Muscle layer of duodenum (tissue), 2 donors: ENCODE results near the gene LTA4H.

Source experiments
- H3K27ac ChIP-seq: one replicate; pipeline ENCODE4 v1.7.0; 2013; ENCODE audit warnings: mild to moderate bottlenecking, low read length
- H3K27me3 ChIP-seq: one replicate; pipeline ENCODE4 v1.7.0; 2013; ENCODE audit warnings: low read depth, mild to moderate bottlenecking, control low read depth, low read length
- H3K36me3 ChIP-seq, 2 donors: one replicate each; pipeline ENCODE4 v1.7.0; 2013; ENCODE audit warnings: low read length in 2 of 2, control low read depth in 1 of 2, mild to moderate bottlenecking in 1 of 2; ENCODE audit not compliant: insufficient read depth in 2 of 2, control insufficient read depth in 1 of 2
- H3K4me1 ChIP-seq, 2 donors: one replicate each; pipeline ENCODE4 v1.7.0; 2013; ENCODE audit warnings: low read length in 2 of 2, mild to moderate bottlenecking in 2 of 2, control low read depth in 1 of 2, moderate library complexity in 1 of 2; ENCODE audit not compliant: insufficient read depth in 2 of 2, control insufficient read depth in 1 of 2
- H3K4me3 ChIP-seq, 2 donors: one replicate each; pipeline ENCODE4 v1.7.0; 2013; ENCODE audit warnings: low read length in 2 of 2, low read depth in 1 of 2, mild to moderate bottlenecking in 1 of 2
- H3K9me3 ChIP-seq, 2 donors: one replicate each; pipeline ENCODE4 v1.7.0; 2013; ENCODE audit warnings: low read length in 2 of 2, control low read depth in 1 of 2, mild to moderate bottlenecking in 1 of 2; ENCODE audit not compliant: control insufficient read depth in 1 of 2
- donor health status: healthy.

The LTA4H gene

GRCh38 chr12:96026331-96026730, 9.1 kb downstream of the LTA4H start:
- peaks cover 29 to 37% of the 10 kb centered on the region in 2 donors for H3K36me3 ChIP-seq
- no peaks in the 10 kb centered on the region for H3K27me3 ChIP-seq
- H3K9me3 ChIP-seq: no peaks in the 10 kb centered on the region
- no peaks in the 10 kb centered on the region for H3K4me1 ChIP-seq
- H3K4me3 ChIP-seq: no peak overlapping the region
- H3K27ac ChIP-seq: no peak overlapping the region

DNA sequence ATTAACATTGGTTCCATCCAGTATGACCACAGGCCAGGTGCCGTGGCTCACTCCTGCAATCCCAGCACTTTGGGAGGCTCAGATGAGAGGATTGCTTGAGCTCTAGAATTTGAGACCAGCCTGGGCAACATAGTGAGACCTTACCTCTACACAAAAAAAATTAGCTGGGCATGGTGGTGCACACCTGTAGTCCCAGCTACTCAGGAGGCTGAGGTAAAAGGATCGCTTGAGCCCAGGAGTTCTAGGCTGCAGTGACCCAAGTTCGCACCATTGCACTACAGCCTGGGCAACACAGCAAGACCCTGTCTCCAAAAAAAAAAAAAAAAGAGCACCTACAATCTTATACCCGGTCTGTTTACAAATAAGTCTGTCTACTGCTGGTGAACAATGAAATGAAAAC, 9.9 kb downstream of the LTA4H start:
- Histone ChIP-seq H3K27ac (no peak overlapping the region), H3K27me3 (no peaks in the 10 kb centered on the region), H3K4me1 (no peaks in the 10 kb centered on the region), H3K9me3 (no peaks in the 10 kb centered on the region), H3K4me3 (no peak overlapping the region), H3K36me3 (peaks cover 29 to 44% of the 10 kb centered on the region in 2 donors)

- no peaks in the 10 kb centered on the region for H3K27me3 ChIP-seq
- H3K9me3 ChIP-seq: no peaks in the 10 kb centered on the region
- no peaks in the 10 kb centered on the region for H3K4me1 ChIP-seq
- H3K36me3 ChIP-seq: peaks cover 10 to 52% of the 10 kb centered on the region in 2 donors
- no peak overlapping the region for H3K4me3 ChIP-seq
- no peak overlapping the region for H3K27ac ChIP-seq
Measured at GRCh38 chr12:96020314-96021003, 14.9 kb downstream of the LTA4H start.

- Histone ChIP-seq H3K36me3 (peaks cover 31 to 53% of the 10 kb centered on the region in 2 donors), H3K9me3 (no peaks in the 10 kb centered on the region), H3K4me1 (no peaks in the 10 kb centered on the region), H3K27ac (no peak overlapping the region), H3K27me3 (no peaks in the 10 kb centered on the region), H3K4me3 (no peak overlapping the region)
Measured at GRCh38 chr12:96015672-96016071, 19.7 kb downstream of the LTA4H start.

DNA sequence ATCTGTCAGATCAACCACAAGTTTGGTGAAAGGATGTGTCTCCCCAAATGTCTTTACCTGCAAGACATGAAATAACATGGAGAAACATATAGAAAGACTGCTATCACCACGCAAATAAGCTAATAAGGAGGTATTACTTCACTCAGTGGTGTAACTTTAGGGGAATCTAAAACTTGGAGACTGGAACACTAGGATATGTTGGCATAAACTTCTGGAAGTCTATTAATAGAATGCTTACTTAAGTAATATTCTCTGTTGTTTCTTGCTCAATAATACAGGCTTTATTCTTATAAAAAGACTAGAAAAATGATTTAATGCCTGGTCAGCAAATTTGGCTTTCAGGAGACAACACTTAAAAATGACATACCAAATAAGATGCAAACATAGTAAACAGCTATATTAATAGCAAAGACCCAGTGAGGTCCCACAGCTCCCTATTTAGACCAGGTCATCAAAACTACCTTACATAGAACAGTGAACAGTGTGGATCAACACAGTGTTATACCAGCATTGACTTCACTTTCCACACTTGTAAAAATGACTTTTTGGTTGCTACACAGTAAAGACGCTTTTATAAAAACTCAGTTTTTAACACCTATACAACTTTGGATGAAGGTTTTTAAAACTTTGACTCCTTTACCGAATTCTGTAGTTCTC, 20.3 kb downstream of the LTA4H start:
- Histone ChIP-seq H3K4me1 (no peaks in the 10 kb centered on the region), H3K4me3 (no peak overlapping the region), H3K27me3 (no peaks in the 10 kb centered on the region), H3K9me3 (no peaks in the 10 kb centered on the region), H3K27ac (no peak overlapping the region), H3K36me3 (peaks cover 37 to 53% of the 10 kb centered on the region in 2 donors)

DNA sequence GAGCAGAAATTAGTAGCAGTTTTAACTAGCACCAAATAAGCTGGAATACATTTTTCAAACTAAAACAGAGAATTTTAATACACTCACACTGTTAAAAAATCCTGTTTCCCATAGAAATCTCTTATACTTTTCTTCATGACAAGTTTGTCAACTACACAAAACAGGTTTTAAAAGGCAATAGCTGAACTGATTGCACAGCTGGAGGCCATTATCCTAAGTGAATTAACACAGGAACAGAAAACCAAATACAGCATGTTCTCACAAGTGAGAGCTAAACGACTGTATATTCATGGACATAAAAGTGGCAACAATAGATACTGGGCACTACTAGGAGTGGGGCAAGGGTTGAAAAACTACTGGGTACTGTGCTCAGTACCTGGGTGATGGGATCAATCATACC, 27.7 kb downstream of the LTA4H start:
- Histone ChIP-seq H3K27me3 (no peaks in the 10 kb centered on the region), H3K9me3 (no peaks in the 10 kb centered on the region), H3K4me1 (no peaks in the 10 kb centered on the region), H3K4me3 (no peak overlapping the region), H3K36me3 (peaks cover 42 to 74% of the 10 kb centered on the region in 2 donors), H3K27ac (no peak overlapping the region)

GRCh38 chr12:96006727-96007126, 28.7 kb downstream of the LTA4H start:
- Histone ChIP-seq H3K36me3 (peaks cover 39 to 73% of the 10 kb centered on the region in 2 donors), H3K27ac (no peak overlapping the region), H3K4me1 (no peaks in the 10 kb centered on the region), H3K4me3 (no peak overlapping the region), H3K27me3 (no peaks in the 10 kb centered on the region), H3K9me3 (no peaks in the 10 kb centered on the region)

GRCh38 chr12:96000858-96001257, 34.5 kb downstream of the LTA4H start:
- Histone ChIP-seq H3K27me3 (no peaks in the 10 kb centered on the region), H3K4me1 (no peaks in the 10 kb centered on the region), H3K27ac (no peak overlapping the region), H3K36me3 (peaks cover 31 to 38% of the 10 kb centered on the region in 2 donors), H3K9me3 (no peaks in the 10 kb centered on the region), H3K4me3 (no peak overlapping the region)

DNA sequence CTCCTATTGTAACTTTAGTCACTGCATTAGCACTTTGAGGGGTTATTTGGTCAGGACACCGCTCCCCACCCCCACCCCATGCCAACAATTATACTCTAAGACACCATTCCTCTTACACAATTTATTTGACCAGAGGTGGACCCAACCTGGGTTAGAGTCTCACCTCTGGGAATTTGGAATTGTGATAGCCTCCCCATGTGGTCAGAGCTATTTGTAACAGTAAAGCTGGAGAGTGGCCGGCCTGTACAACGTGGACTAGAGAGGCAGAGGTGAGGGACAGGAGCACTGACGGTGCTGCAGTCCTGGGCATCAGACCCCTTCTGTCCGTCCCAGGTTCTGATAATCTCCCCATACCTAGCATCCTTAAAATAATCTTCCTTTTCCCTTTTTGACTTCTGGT, 35.9 kb downstream of the LTA4H start:
- H3K9me3 ChIP-seq: no peaks in the 10 kb centered on the region
- H3K4me1 ChIP-seq: no peaks in the 10 kb centered on the region
- H3K36me3 ChIP-seq: peaks cover 21 to 24% of the 10 kb centered on the region in 2 donors
- no peak overlapping the region for H3K4me3 ChIP-seq
- H3K27me3 ChIP-seq: no peaks in the 10 kb centered on the region
- no peak overlapping the region for H3K27ac ChIP-seq

GRCh38 chr12:95998611-95999286, 36.6 kb downstream of the LTA4H start:
- Histone ChIP-seq H3K27ac (no peak overlapping the region), H3K4me1 (no peaks in the 10 kb centered on the region), H3K4me3 (no peak overlapping the region), H3K27me3 (no peaks in the 10 kb centered on the region), H3K9me3 (no peaks in the 10 kb centered on the region), H3K36me3 (peaks cover 18 to 20% of the 10 kb centered on the region in 2 donors)

- Histone ChIP-seq H3K27me3 (no peaks in the 10 kb centered on the region), H3K4me3 (no peak overlapping the region), H3K4me1 (no peaks in the 10 kb centered on the region), H3K36me3 (peaks cover 18 to 20% of the 10 kb centered on the region in 2 donors), H3K9me3 (no peaks in the 10 kb centered on the region), H3K27ac (no peak overlapping the region)
Measured at GRCh38 chr12:95997911-95998510, 37.4 kb downstream of the LTA4H start.
